ENCODE results near the gene MORN4. TPM values are rescaled to one million over a fixed set of nuclear protein-coding genes. Genes with fewer than 3 reads are reported as not detected.

MORN4 gene
- total and polyA plus RNA-seq, 9 of the 15 experiments (the other 6 are each of a cell fraction or from before 2014, with no cell fraction given), result 8.3 to 23.9 (median 11.7) TPM

DNA sequence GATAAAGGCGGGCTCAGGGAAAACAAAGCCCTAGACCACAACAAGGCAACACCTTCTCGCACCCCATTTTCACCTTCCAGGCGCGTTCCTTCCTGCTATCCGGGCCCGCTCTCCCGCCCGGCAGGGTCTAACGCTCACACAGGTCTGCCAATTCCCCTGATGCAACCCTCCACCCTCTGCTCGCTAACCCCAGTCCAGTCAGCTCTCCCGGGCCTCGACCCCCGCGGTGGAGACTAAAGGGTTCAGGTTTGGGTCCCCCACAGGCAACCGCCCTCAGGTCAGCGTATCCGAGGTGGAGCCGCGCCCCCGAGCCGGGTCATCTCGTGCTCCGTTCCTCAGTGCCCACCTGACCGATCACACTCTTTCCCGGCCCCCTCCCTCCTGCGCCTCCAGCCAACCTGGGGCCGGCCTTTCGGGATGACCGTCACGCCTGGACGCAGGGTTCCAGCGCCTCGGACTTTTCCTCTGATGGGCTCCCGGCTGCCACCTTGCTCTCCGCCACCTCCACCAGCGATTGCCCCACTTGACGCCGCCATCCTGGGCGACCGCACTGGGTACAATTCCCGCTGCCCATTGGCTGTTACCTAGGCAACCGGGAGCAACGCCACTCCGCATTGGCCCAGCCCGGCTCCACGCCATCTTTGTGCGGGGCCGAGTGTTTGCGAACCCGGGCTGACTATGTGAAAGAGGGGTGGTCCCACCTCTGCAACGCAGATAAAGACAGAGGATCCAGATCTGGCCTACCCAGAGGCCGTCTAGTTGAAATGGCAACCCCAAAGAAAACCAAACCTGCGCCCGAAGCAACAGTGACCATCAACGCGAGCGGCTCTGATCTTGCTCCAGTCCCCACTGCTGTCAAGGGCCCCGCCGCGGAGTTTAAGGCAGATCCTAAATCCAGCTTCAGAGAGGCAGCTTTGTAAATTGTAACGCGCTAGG, at the start of gene MORN4 (continued):
- TF ChIP-seq, protein P1, sequence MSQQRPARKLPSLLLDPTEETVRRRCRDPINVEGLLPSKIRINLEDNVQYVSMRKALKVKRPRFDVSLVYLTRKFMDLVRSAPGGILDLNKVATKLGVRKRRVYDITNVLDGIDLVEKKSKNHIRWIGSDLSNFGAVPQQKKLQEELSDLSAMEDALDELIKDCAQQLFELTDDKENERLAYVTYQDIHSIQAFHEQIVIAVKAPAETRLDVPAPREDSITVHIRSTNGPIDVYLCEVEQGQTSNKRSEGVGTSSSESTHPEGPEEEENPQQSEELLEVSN (IDR thresholded peaks at IDR 0.05; ENCODE audit: borderline replicate concordance in 1 of 2, extremely low read depth in 1 of 2, insufficient read depth in 1 of 2, insufficient read length in 1 of 2, low read depth in 1 of 2, low read length in 1 of 2, poor library complexity in 1 of 2, severe bottlenecking in 1 of 2), result no peak
- TF ChIP-seq RAD51 (IDR thresholded peaks at IDR 0.05; ENCODE audit: borderline replicate concordance, low read depth) (no peak; the same call in 1 of the 2 replicates), ZNF444 (CRISPR knock-in tag; IDR thresholded peaks at IDR 0.05) (no peak), PHF21A (IDR thresholded peaks at IDR 0.05; ENCODE audit: borderline replicate concordance, low read depth) (no peak), HNRNPLL (IDR thresholded peaks at IDR 0.05; ENCODE audit: low read depth, low read length, poor library complexity, severe bottlenecking) (peak; percentile 31), FOSL1 (tag; conservative IDR thresholded peaks at IDR 0.05) (no peak), SAFB2 (IDR thresholded peaks at IDR 0.05; ENCODE audit: borderline replicate concordance, low read depth, low read length, severe bottlenecking) (no peak), ZFP30 (CRISPR knock-in tag; IDR thresholded peaks at IDR 0.05; ENCODE audit: borderline replicate concordance) (no peak), ZNF274 (IDR thresholded peaks at IDR 0.05; ENCODE audit: borderline replicate concordance, low read depth, low read length) (no peak), TCF7 (IDR thresholded peaks at IDR 0.05; ENCODE audit: borderline replicate concordance) (no peak), KHSRP (IDR thresholded peaks at IDR 0.05) (no peak), NFYB (IDR thresholded peaks at IDR 0.05; ENCODE audit: extremely low read depth, insufficient read length) (peak; percentile 65), FOXK1 (CRISPR knock-in tag; IDR thresholded peaks at IDR 0.05; ENCODE audit: borderline replicate concordance) (no peak), ZKSCAN3 (CRISPR knock-in tag; IDR thresholded peaks at IDR 0.05) (no peak), SNIP1 (IDR thresholded peaks at IDR 0.05; ENCODE audit: low read depth) (no peak)
- TF ChIP-seq, protein P2, sequence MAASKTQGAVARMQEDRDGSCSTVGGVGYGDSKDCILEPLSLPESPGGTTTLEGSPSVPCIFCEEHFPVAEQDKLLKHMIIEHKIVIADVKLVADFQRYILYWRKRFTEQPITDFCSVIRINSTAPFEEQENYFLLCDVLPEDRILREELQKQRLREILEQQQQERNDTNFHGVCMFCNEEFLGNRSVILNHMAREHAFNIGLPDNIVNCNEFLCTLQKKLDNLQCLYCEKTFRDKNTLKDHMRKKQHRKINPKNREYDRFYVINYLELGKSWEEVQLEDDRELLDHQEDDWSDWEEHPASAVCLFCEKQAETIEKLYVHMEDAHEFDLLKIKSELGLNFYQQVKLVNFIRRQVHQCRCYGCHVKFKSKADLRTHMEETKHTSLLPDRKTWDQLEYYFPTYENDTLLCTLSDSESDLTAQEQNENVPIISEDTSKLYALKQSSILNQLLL (CRISPR knock-in tag; IDR thresholded peaks at IDR 0.05; ENCODE audit: borderline replicate concordance), result no peak
- TF ChIP-seq, protein P3, sequence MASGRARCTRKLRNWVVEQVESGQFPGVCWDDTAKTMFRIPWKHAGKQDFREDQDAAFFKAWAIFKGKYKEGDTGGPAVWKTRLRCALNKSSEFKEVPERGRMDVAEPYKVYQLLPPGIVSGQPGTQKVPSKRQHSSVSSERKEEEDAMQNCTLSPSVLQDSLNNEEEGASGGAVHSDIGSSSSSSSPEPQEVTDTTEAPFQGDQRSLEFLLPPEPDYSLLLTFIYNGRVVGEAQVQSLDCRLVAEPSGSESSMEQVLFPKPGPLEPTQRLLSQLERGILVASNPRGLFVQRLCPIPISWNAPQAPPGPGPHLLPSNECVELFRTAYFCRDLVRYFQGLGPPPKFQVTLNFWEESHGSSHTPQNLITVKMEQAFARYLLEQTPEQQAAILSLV (tag; IDR thresholded peaks at IDR 0.05), result no peak
- TF ChIP-seq, protein P4, sequence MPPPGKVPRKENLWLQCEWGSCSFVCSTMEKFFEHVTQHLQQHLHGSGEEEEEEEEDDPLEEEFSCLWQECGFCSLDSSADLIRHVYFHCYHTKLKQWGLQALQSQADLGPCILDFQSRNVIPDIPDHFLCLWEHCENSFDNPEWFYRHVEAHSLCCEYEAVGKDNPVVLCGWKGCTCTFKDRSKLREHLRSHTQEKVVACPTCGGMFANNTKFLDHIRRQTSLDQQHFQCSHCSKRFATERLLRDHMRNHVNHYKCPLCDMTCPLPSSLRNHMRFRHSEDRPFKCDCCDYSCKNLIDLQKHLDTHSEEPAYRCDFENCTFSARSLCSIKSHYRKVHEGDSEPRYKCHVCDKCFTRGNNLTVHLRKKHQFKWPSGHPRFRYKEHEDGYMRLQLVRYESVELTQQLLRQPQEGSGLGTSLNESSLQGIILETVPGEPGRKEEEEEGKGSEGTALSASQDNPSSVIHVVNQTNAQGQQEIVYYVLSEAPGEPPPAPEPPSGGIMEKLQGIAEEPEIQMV (tag; conservative IDR thresholded peaks at IDR 0.05; ENCODE audit: low read depth), result no peak
- TF ChIP-seq, protein P5, sequence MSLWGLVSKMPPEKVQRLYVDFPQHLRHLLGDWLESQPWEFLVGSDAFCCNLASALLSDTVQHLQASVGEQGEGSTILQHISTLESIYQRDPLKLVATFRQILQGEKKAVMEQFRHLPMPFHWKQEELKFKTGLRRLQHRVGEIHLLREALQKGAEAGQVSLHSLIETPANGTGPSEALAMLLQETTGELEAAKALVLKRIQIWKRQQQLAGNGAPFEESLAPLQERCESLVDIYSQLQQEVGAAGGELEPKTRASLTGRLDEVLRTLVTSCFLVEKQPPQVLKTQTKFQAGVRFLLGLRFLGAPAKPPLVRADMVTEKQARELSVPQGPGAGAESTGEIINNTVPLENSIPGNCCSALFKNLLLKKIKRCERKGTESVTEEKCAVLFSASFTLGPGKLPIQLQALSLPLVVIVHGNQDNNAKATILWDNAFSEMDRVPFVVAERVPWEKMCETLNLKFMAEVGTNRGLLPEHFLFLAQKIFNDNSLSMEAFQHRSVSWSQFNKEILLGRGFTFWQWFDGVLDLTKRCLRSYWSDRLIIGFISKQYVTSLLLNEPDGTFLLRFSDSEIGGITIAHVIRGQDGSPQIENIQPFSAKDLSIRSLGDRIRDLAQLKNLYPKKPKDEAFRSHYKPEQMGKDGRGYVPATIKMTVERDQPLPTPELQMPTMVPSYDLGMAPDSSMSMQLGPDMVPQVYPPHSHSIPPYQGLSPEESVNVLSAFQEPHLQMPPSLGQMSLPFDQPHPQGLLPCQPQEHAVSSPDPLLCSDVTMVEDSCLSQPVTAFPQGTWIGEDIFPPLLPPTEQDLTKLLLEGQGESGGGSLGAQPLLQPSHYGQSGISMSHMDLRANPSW (CRISPR knock-in tag; IDR thresholded peaks at IDR 0.05), result no peak
